Astrocyte (in vitro differentiated cells and primary cell): Measurements from ENCODE around the gene MYRIP. TPM values are rescaled to one million over a fixed set of nuclear protein-coding genes. Genes with fewer than 3 reads are reported as not detected.

Experiments
- DNase-seq: peaks from one replicate; pipeline ENCODE4 v3.0.0-alpha.2; 2010; ENCODE audit warnings: low read depth
- FAIRE-seq: peaks from 2 replicates; lab custom pipeline; 2011; peaks lifted over from hg19 to GRCh38; lab: Jason Lieb, UNC
- H2AFZ ChIP-seq: 2 replicates; pipeline ENCODE4 v1.6.0; 2012; ENCODE audit warnings: low read depth, low read length, inconsistent platforms
- H3K27ac ChIP-seq: 2 replicates; pipeline ENCODE4 v1.5.1; 2011; ENCODE audit warnings: low read depth, low read length, inconsistent platforms
- H3K27me3 ChIP-seq: 2 replicates; pipeline ENCODE4 v1.6.0; 2011; ENCODE audit warnings: low read length, inconsistent platforms; ENCODE audit not compliant: insufficient read depth
- H3K36me3 ChIP-seq: 2 replicates; pipeline ENCODE4 v1.5.1; 2011; ENCODE audit warnings: low read length, inconsistent platforms; ENCODE audit not compliant: insufficient read depth
- H3K4me1 ChIP-seq: 2 replicates; pipeline ENCODE4 v1.5.1; 2011; ENCODE audit warnings: low read length, inconsistent platforms; ENCODE audit not compliant: insufficient read depth
- H3K4me2 ChIP-seq: 2 replicates; pipeline ENCODE4 v1.6.0; 2012; ENCODE audit warnings: low read length, inconsistent platforms
- H3K4me3 ChIP-seq: 2 replicates; pipeline ENCODE4 v1.5.1; 2011; ENCODE audit warnings: low read depth, mild to moderate bottlenecking, low read length, inconsistent platforms; ENCODE audit not compliant: insufficient read depth
- H3K79me2 ChIP-seq: 2 replicates; pipeline ENCODE4 v1.6.0; 2012; ENCODE audit warnings: mild to moderate bottlenecking, low read length, inconsistent platforms; ENCODE audit not compliant: insufficient read depth
- H3K9ac ChIP-seq: 2 replicates; pipeline ENCODE4 v1.6.0; 2012; ENCODE audit warnings: mild to moderate bottlenecking, low read length, inconsistent platforms
- H3K9me3 ChIP-seq: 2 replicates; pipeline ENCODE4 v1.5.1; 2012; ENCODE audit warnings: low read depth, mild to moderate bottlenecking, low read length, inconsistent platforms; ENCODE audit not compliant: insufficient read depth
- H4K20me1 ChIP-seq: 2 replicates; pipeline ENCODE4 v1.6.0; 2012; ENCODE audit warnings: low read length, inconsistent platforms; ENCODE audit not compliant: insufficient read depth
- H3K27ac Mint-ChIP-seq: one replicate; pipeline ENCODE4 v1.8.0; 2021; ENCODE audit warnings: mild to moderate bottlenecking, mixed read lengths; ENCODE audit not compliant: unreplicated experiment
- H3K27me3 Mint-ChIP-seq: one replicate; pipeline ENCODE4 v1.8.0; 2021; ENCODE audit warnings: low read depth, mixed read lengths; ENCODE audit not compliant: unreplicated experiment
- H3K36me3 Mint-ChIP-seq: one replicate; pipeline ENCODE4 v1.8.0; 2021; ENCODE audit warnings: low read depth, mixed read lengths; ENCODE audit not compliant: unreplicated experiment
- H3K4me1 Mint-ChIP-seq: one replicate; pipeline ENCODE4 v1.8.0; 2021; ENCODE audit warnings: low read depth, mixed read lengths; ENCODE audit not compliant: unreplicated experiment
- H3K4me3 Mint-ChIP-seq: one replicate; pipeline ENCODE4 v1.8.0; 2021; ENCODE audit warnings: mild to moderate bottlenecking, moderate library complexity, mixed read lengths; ENCODE audit not compliant: unreplicated experiment
- H3K9me3 Mint-ChIP-seq: one replicate; pipeline ENCODE4 v1.8.0; 2021; ENCODE audit warnings: mild to moderate bottlenecking, mixed read lengths; ENCODE audit not compliant: unreplicated experiment
- EZH2 ChIP-seq: IDR thresholded peaks from 2 replicates; pipeline ENCODE4 v1.6.1; 2012; ENCODE audit warnings: mild to moderate bottlenecking, low read length, inconsistent platforms; ENCODE audit not compliant: insufficient read depth
- total RNA-seq: library from RNA; stranded (reverse); gene quantifications from 2 replicates; pipeline ENCODE4 v1.2.1, GENCODE V29; 2021
- TF ChIP-seq, protein P1 (sequence below): IDR thresholded peaks from 2 replicates; pipeline ENCODE4 v1.5.1; 2011; ENCODE audit warnings: low read depth, mild to moderate bottlenecking, inconsistent platforms, low read length, moderate library complexity; ENCODE audit not compliant: insufficient read depth

The MYRIP gene
- total RNA-seq, 1 donor from 2014 or later: 0.07 TPM

DNA sequence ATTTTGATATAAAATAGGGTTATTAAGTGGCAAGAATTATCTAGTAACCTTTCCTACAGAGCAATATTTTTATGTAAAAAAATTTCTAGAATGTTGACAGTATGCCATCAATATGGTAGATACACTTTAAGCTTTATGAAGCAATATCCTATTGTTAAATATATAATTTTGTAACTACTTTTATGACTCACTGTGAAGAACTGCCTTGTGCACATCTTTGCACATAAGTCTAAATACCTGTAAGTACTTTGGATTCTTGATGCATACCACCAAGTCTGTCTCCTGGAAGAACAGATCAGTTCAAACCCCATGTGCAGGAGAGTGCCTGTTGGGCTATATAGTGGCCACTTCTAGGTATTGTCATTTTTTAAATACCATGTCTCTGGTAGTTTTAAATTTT is 294.4 kb downstream of the MYRIP start:
- peaks cover 7% of the 10 kb centered on the region for H3K4me1 Mint-ChIP-seq
- no peak for TF ChIP-seq EZH2
- TF ChIP-seq, protein P1, sequence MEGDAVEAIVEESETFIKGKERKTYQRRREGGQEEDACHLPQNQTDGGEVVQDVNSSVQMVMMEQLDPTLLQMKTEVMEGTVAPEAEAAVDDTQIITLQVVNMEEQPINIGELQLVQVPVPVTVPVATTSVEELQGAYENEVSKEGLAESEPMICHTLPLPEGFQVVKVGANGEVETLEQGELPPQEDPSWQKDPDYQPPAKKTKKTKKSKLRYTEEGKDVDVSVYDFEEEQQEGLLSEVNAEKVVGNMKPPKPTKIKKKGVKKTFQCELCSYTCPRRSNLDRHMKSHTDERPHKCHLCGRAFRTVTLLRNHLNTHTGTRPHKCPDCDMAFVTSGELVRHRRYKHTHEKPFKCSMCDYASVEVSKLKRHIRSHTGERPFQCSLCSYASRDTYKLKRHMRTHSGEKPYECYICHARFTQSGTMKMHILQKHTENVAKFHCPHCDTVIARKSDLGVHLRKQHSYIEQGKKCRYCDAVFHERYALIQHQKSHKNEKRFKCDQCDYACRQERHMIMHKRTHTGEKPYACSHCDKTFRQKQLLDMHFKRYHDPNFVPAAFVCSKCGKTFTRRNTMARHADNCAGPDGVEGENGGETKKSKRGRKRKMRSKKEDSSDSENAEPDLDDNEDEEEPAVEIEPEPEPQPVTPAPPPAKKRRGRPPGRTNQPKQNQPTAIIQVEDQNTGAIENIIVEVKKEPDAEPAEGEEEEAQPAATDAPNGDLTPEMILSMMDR: no peak
- no peaks in the 10 kb centered on the region for H3K27me3 Mint-ChIP-seq
- DNase-seq: no peak
- no peak overlapping the region for H2AFZ ChIP-seq
- H3K36me3 ChIP-seq: no peaks in the 10 kb centered on the region
- H3K27ac Mint-ChIP-seq: no peak overlapping the region
- H3K27me3 ChIP-seq: no peaks in the 10 kb centered on the region
- H3K36me3 Mint-ChIP-seq: no peaks in the 10 kb centered on the region
- H3K4me3 ChIP-seq: no peak overlapping the region
- H3K4me2 ChIP-seq: no peak overlapping the region
- no peak overlapping the region for H3K4me3 Mint-ChIP-seq
- H3K9ac ChIP-seq: no peak overlapping the region
- H3K79me2 ChIP-seq: no peaks in the 10 kb centered on the region
- H4K20me1 ChIP-seq: no peaks in the 10 kb centered on the region
- no peak overlapping the region for H3K27ac ChIP-seq
- H3K9me3 Mint-ChIP-seq: peaks cover 7% of the 10 kb centered on the region
- H3K4me1 ChIP-seq: no peaks in the 10 kb centered on the region
- no peak for FAIRE-seq
- no peaks in the 10 kb centered on the region for H3K9me3 ChIP-seq

GRCh38 chr3:40104441-40104840 is 295.0 kb downstream of the MYRIP start:
- H3K27me3 ChIP-seq: no peaks in the 10 kb centered on the region
- no peak for DNase-seq
- TF ChIP-seq, protein P1: no peak
- TF ChIP-seq EZH2: no peak
- H3K9me3 ChIP-seq: no peaks in the 10 kb centered on the region
- H3K4me1 ChIP-seq: no peaks in the 10 kb centered on the region
- no peaks in the 10 kb centered on the region for H3K36me3 Mint-ChIP-seq
- H3K79me2 ChIP-seq: no peaks in the 10 kb centered on the region
- H3K27ac ChIP-seq: no peak overlapping the region
- no peaks in the 10 kb centered on the region for H4K20me1 ChIP-seq
- no peak overlapping the region for H3K4me3 Mint-ChIP-seq
- no peak overlapping the region for H3K4me3 ChIP-seq
- H3K4me1 Mint-ChIP-seq: peaks cover 7% of the 10 kb centered on the region
- H2AFZ ChIP-seq: no peak overlapping the region
- H3K9ac ChIP-seq: no peak overlapping the region
- H3K36me3 ChIP-seq: no peaks in the 10 kb centered on the region
- no peak overlapping the region for H3K27ac Mint-ChIP-seq
- H3K9me3 Mint-ChIP-seq: peaks cover 7% of the 10 kb centered on the region
- H3K27me3 Mint-ChIP-seq: no peaks in the 10 kb centered on the region
- no peak overlapping the region for H3K4me2 ChIP-seq
- FAIRE-seq: no peak

DNA sequence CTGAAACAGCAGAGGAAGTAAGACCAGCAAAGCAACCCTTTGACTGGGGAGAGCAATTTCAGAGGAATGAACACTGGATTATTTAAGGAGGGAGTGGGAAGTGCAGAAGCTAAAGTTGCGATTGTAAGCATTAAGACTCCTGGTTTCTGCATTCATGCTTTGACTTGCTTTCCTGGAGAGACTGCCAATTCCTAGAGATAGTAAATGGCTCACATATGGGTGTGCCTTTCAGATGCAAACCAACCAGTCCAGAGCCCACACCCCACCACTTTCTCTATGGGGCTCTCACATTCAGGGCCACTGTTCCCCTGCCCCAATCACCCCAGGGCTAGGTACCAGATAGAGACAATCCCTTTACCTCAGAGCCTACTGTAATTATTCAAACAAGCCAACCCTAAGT is 299.2 kb downstream of the MYRIP start:
- no peaks in the 10 kb centered on the region for H3K36me3 ChIP-seq
- H3K27me3 Mint-ChIP-seq: no peaks in the 10 kb centered on the region
- H4K20me1 ChIP-seq: no peaks in the 10 kb centered on the region
- no peak overlapping the region for H3K27ac Mint-ChIP-seq
- no peak overlapping the region for H3K4me3 Mint-ChIP-seq
- H3K4me1 ChIP-seq: no peaks in the 10 kb centered on the region
- DNase-seq: no peak
- TF ChIP-seq, protein P1: no peak
- TF ChIP-seq EZH2: no peak
- no peaks in the 10 kb centered on the region for H3K79me2 ChIP-seq
- H3K9ac ChIP-seq: no peak overlapping the region
- H3K36me3 Mint-ChIP-seq: no peaks in the 10 kb centered on the region
- H3K4me3 ChIP-seq: no peak overlapping the region
- H3K9me3 ChIP-seq: no peaks in the 10 kb centered on the region
- FAIRE-seq: no peak
- peaks cover 7% of the 10 kb centered on the region for H3K4me1 Mint-ChIP-seq
- no peaks in the 10 kb centered on the region for H3K27me3 ChIP-seq
- H3K9me3 Mint-ChIP-seq: peaks cover 3% of the 10 kb centered on the region
- no peak overlapping the region for H3K4me2 ChIP-seq
- H2AFZ ChIP-seq: no peak overlapping the region
- no peak overlapping the region for H3K27ac ChIP-seq
